HEK293T (cell line): Measurements from ENCODE around the gene WIPF3.

Experiments
- CTCF ChIA-PET: fragments of 350-600 bp; formaldehyde crosslinking; extraction: SDS; loops from one replicate; lab custom pipeline; 2021; ENCODE audit warnings: antibody characterized with exemption, inconsistent platforms; lab: Yijun Ruan, JAX
- POLR2A ChIA-PET: fragments of 350-600 bp; formaldehyde crosslinking; extraction: SDS; loops from one replicate; lab custom pipeline; 2020; ENCODE audit warnings: antibody characterized with exemption, inconsistent platforms; lab: Yijun Ruan, JAX
- DNase-seq: peaks from one replicate; pipeline ENCODE4 v3.0.0; 2012; ENCODE audit warnings: mixed read lengths; ENCODE audit errors: extremely low spot score
- ARNT ChIP-seq: fragments of 450-650 bp; IDR thresholded peaks from 2 replicates; pipeline ENCODE4 v1.6.1; 2017; ENCODE audit warnings: mild to moderate bottlenecking
- BHLHE40 ChIP-seq: fragments of 450-650 bp; IDR thresholded peaks from 2 replicates; pipeline ENCODE4 v1.6.1; 2016; ENCODE audit warnings: mild to moderate bottlenecking, moderate library complexity, borderline replicate concordance
- CTBP1 ChIP-seq: fragments of 450-650 bp; IDR thresholded peaks from 2 replicates; pipeline ENCODE4 v1.6.1; 2016; ENCODE audit warnings: borderline replicate concordance
- ELF4 ChIP-seq: fragments of 450-650 bp; IDR thresholded peaks from 2 replicates; pipeline ENCODE4 v1.6.1; 2017; ENCODE audit warnings: antibody characterized with exemption
- FOXA1 ChIP-seq: fragments of 450-650 bp; IDR thresholded peaks from 2 replicates; pipeline ENCODE4 v1.6.1; 2016; ENCODE audit warnings: mild to moderate bottlenecking
- FOXK2 ChIP-seq: fragments of 450-650 bp; IDR thresholded peaks from 2 replicates; pipeline ENCODE4 v1.6.1; 2016; ENCODE audit warnings: mild to moderate bottlenecking
- FOXM1 ChIP-seq: fragments of 450-650 bp; IDR thresholded peaks from 2 replicates; pipeline ENCODE4 v1.6.1; 2017; ENCODE audit warnings: mild to moderate bottlenecking, borderline replicate concordance
- HDGF ChIP-seq: fragments of 450-650 bp; IDR thresholded peaks from 2 replicates; pipeline ENCODE4 v1.6.1; 2017; ENCODE audit warnings: antibody characterized with exemption, borderline replicate concordance
- L3MBTL2 ChIP-seq: fragments of 450-650 bp; conservative IDR thresholded peaks from 2 replicates; pipeline ENCODE4 v1.6.1; 2016; ENCODE audit warnings: mild to moderate bottlenecking
- LEF1 ChIP-seq: fragments of 450-650 bp; IDR thresholded peaks from 2 replicates; pipeline ENCODE4 v1.6.1; 2017; ENCODE audit warnings: mild to moderate bottlenecking, borderline replicate concordance
- NFRKB ChIP-seq: fragments of 450-650 bp; IDR thresholded peaks from 2 replicates; pipeline ENCODE4 v1.6.1; 2016; ENCODE audit warnings: mild to moderate bottlenecking, moderate library complexity
- SP1 ChIP-seq: fragments of 450-650 bp; IDR thresholded peaks from 2 replicates; pipeline ENCODE4 v1.6.1; 2017
- SUZ12 ChIP-seq: fragments of 450-650 bp; IDR thresholded peaks from 2 replicates; pipeline ENCODE4 v1.6.1; 2016; ENCODE audit warnings: mild to moderate bottlenecking
- TARDBP ChIP-seq: fragments of 450-650 bp; IDR thresholded peaks from 2 replicates; pipeline ENCODE4 v1.6.1; 2016
- ZNF384 ChIP-seq: fragments of 450-650 bp; IDR thresholded peaks from 2 replicates; pipeline ENCODE4 v1.6.1; 2016
- TF ChIP-seq, protein P1 (sequence below): fragments of 450-650 bp; IDR thresholded peaks from 2 replicates; pipeline ENCODE4 v1.6.1; 2016

WIPF3 gene

DNA sequence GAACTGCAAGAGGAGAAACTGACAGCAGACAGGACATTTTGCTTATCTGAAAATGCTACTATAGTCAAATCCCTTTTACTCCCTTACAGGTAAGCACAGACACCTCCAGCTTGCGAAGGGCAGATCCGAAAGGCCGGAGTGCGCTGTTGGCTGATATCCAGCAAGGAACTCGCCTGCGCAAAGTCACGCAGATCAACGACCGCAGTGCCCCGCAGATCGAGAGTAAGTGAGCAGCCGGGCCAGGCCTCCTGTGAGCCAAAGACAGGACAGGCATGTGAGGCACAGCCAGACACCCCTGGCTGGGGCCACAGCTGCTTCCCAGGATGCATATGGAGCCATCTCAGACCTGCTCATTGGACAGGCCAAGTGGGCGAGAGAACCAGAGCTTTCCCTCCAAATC is 69.4 kb downstream of the WIPF3 start:
- POLR2A ChIA-PET = no interaction called here
- no peak for TF ChIP-seq SP1
- no peak for TF ChIP-seq ELF4
- TF ChIP-seq TARDBP = no peak
- TF ChIP-seq LEF1 = no peak
- TF ChIP-seq NFRKB = no peak
- TF ChIP-seq, protein P1, sequence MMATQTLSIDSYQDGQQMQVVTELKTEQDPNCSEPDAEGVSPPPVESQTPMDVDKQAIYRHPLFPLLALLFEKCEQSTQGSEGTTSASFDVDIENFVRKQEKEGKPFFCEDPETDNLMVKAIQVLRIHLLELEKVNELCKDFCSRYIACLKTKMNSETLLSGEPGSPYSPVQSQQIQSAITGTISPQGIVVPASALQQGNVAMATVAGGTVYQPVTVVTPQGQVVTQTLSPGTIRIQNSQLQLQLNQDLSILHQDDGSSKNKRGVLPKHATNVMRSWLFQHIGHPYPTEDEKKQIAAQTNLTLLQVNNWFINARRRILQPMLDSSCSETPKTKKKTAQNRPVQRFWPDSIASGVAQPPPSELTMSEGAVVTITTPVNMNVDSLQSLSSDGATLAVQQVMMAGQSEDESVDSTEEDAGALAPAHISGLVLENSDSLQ = no peak
- TF ChIP-seq FOXM1 = no peak
- no peak for TF ChIP-seq SUZ12
- TF ChIP-seq FOXK2 = no peak
- no peak for TF ChIP-seq BHLHE40
- no peak for TF ChIP-seq ARNT
- TF ChIP-seq FOXA1 = no peak
- no peak for TF ChIP-seq CTBP1
- CTCF ChIA-PET = no interaction called here
- DNase-seq = no peak

DNA sequence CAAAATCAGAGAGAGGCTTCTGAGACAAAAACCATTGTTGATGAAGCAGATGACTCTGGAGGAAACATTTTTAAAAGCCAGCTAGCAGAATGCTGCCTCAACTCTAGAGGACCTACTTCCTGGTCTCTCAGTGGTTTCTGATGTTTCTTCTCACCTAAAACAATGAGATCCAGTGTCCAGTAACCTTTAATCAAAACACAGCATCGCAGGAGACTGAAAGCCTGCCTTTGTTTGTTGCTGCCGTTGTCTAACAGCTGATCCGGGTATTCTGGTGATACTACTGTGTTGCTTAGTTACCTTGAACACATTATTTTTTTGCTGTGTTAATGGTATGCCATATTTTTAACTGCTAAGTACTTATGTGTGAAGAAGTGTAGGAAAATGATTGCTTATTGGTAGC is 70.9 kb downstream of the WIPF3 start:
- no peak for DNase-seq
- CTCF ChIA-PET = no interaction called here
- POLR2A ChIA-PET = no interaction called here
- no peak for TF ChIP-seq SUZ12

DNA sequence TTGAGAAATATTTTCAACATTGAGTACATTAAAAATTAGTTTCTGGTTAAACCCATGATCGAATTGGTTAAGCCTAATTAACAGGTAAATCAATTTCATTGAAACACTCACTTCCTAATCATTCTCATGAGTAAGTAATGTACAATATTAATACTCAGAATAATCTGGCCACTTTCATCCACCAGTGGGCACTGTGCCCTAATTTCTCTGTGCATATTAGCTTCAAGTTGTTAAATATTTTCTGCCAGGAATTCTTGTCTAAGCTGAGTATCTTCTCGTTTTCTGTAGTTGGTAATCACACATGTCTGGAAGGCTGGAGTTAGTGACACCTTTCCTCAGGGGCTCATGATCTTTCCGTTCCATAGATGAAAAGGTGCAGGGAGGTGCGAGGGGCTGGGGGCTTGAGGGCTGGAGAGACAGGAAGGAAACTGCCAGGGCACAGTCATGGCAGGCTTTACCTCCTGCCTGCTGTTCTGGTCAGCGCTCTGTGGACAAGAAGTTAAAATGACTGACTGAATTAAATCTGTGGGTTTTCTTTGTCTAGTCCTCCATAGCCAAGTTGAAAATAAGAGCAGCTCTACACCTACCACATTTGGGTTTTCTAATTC is 71.9 kb downstream of the WIPF3 start:
- CTCF ChIA-PET = no interaction called here
- POLR2A ChIA-PET = no interaction called here
- TF ChIP-seq FOXM1 (no peak), BHLHE40 (no peak), NFRKB (no peak), HDGF (no peak), ARNT (no peak), FOXK2 (no peak), FOXA1 (no peak), TARDBP (no peak), ELF4 (no peak), CTBP1 (no peak), SUZ12 (no peak), L3MBTL2 (no peak), SP1 (no peak), ZNF384 (no peak), LEF1 (no peak)
- TF ChIP-seq, protein P1 = no peak
- DNase-seq = no peak

DNA sequence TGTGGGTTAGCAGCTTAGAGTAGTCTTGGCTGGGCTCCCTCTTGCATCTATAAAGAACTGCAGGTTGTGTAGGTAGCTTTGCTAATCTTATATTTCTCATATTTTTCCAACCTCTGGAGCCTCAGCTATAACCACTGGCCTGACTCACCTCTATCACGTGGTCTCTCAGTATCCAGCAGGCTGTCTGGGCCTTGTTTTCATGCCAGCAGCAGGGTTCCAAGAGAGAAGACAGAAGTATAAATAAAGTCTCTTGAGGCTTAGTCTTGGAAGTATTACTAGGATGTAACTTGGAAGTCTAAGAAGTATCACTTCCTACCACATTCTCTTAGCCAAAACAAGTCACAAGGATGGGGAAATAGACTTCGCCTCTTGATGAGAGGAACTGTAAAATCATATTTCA is 73.3 kb downstream of the WIPF3 start:
- TF ChIP-seq L3MBTL2 = no peak
- TF ChIP-seq FOXA1 = no peak
- TF ChIP-seq FOXM1 = no peak
- no peak for TF ChIP-seq ARNT
- TF ChIP-seq SUZ12 = no peak
- no peak for TF ChIP-seq NFRKB
- no peak for DNase-seq
- ChIA-PET POLR2A (no interaction called here), CTCF (no interaction called here)

DNA sequence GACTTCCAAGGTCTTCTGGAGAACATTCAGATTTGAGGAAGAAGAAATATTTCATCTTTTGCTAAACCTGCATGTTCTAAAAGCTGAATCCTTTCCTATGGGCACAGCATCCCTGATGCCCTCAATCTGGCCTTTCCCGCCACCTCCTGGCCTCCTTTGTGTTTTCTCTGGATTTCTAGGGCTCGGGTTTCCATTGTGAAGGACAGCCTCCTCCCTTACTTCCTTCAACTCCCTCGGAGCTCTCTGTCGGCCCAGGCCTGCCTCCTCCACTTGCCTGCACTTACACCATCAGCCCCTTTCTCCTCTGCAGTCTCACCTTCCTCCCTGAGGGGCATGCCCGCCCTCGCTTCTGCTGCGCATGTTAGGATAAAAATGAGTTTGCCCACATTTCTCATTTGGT is 75.4 kb downstream of the WIPF3 start:
- ChIA-PET CTCF (no interaction called here), POLR2A (no interaction called here)
- TF ChIP-seq FOXA1 = no peak
- no peak for TF ChIP-seq TARDBP
- TF ChIP-seq, protein P1 = no peak
- TF ChIP-seq ZNF384 = no peak
- TF ChIP-seq FOXK2 = no peak
- TF ChIP-seq NFRKB = no peak
- TF ChIP-seq ARNT = no peak
- no peak for TF ChIP-seq BHLHE40
- TF ChIP-seq SP1 = no peak
- TF ChIP-seq L3MBTL2 = no peak
- TF ChIP-seq FOXM1 = no peak
- no peak for TF ChIP-seq CTBP1
- no peak for TF ChIP-seq LEF1
- TF ChIP-seq SUZ12 = no peak
- no peak for TF ChIP-seq ELF4
- no peak for DNase-seq

DNA sequence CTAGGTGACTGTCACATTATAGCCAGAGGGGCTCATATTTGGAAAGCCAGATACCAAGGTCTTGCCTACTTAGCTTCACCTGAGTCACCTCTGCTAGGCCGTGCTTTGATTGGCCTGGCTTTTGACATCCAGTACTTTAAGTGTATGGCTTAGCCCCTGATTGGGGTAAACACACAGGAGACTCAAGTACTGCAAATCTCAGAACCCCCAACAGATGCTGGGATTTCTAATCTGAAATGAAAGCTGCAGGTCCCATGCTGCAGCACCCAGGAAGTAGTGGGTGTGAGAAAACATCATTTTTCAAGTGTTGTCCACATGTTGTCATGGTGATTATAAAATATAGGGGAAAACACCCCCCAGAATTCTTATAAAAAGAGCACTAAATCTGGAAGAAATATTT is 76.2 kb downstream of the WIPF3 start:
- no peak for DNase-seq
- CTCF ChIA-PET = no interaction called here
- no peak for TF ChIP-seq HDGF
- POLR2A ChIA-PET = no interaction called here
